Measurements from ENCODE around the gene ZRANB1.

DNA sequence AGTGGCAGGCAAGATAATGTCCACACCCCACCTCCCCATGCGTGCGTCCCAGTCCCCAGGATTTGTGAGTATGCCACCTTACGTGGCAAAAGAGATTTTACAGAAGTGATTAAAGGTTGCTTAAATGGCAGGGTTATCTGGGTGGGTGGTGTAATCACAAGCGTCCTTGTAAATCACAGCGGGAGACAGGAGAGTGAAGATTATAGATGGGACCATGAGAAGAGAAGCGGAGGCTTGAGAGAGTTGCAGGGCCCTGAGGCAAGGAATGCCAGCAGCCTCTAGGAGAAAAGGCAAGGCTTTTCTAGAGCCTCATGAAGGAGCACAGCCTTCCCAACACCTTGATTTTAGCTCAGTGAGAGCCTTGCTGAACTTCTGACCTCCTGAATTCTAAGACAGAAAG is 10.2 kb downstream of the ZRANB1 start:
- TF ChIP-seq EZH2 (IDR thresholded peaks at IDR 0.05; ENCODE audit: borderline replicate concordance, low read length), result no peak
- TF ChIP-seq, protein P1, sequence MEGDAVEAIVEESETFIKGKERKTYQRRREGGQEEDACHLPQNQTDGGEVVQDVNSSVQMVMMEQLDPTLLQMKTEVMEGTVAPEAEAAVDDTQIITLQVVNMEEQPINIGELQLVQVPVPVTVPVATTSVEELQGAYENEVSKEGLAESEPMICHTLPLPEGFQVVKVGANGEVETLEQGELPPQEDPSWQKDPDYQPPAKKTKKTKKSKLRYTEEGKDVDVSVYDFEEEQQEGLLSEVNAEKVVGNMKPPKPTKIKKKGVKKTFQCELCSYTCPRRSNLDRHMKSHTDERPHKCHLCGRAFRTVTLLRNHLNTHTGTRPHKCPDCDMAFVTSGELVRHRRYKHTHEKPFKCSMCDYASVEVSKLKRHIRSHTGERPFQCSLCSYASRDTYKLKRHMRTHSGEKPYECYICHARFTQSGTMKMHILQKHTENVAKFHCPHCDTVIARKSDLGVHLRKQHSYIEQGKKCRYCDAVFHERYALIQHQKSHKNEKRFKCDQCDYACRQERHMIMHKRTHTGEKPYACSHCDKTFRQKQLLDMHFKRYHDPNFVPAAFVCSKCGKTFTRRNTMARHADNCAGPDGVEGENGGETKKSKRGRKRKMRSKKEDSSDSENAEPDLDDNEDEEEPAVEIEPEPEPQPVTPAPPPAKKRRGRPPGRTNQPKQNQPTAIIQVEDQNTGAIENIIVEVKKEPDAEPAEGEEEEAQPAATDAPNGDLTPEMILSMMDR (IDR thresholded peaks at IDR 0.05; ENCODE audit: low read length), result no peak

All from OCI-LY1 (cell line).